Common myeloid progenitor, CD34-positive (primary cell): ENCODE results near the gene TRIO.

Experiments
- CTCF ChIA-PET: fragments of 350-600 bp; sonication (Branson Sonifier 250); formaldehyde crosslinking; loops from one replicate; lab custom pipeline; 2021; ENCODE audit warnings: antibody characterized with exemption; lab: Charles Lee
- POLR2A ChIA-PET: fragments of 350-600 bp; sonication (Branson Sonifier 250); formaldehyde crosslinking; loops from one replicate; lab custom pipeline; 2021; ENCODE audit warnings: antibody characterized with exemption; lab: Charles Lee
- DNase-seq, 3 donors: peaks; one replicate each; pipeline versions ENCODE4 v3.0.0 to v3.0.0-alpha.2; 2013
- H3K27ac ChIP-seq, 2 experiments: 1 replicate in 1 of 2; 2 replicates in 1 of 2; pipeline ENCODE4 v1.7.0; 2013; ENCODE audit warnings: inconsistent platforms in 2 of 2, low read length in 2 of 2, mild to moderate bottlenecking in 2 of 2, low read depth in 1 of 2, moderate library complexity in 1 of 2; ENCODE audit not compliant: severe bottlenecking in 2 of 2, insufficient read depth in 1 of 2, poor library complexity in 1 of 2
- H3K27me3 ChIP-seq, 5 experiments: replicated peaks in 2 of 5; 1 replicate in 3 of 5; 2 replicates in 2 of 5; pipeline versions ENCODE4 v1.6.1 to v1.7.0; 2013; ENCODE audit warnings: low read length in 4 of 5, mild to moderate bottlenecking in 2 of 5, moderate library complexity in 2 of 5, inconsistent platforms in 1 of 5; ENCODE audit not compliant: insufficient read depth in 5 of 5, control insufficient read depth in 4 of 5
- H3K36me3 ChIP-seq, 4 experiments: 1 replicate in 2 of 4; 2 replicates in 2 of 4; pipeline versions ENCODE4 v1.6.1 to v1.7.0; 2013; ENCODE audit warnings: low read length in 3 of 4, control low read depth in 1 of 4, mild to moderate bottlenecking in 1 of 4; ENCODE audit not compliant: control insufficient read depth in 4 of 4, insufficient read depth in 4 of 4
- H3K4me1 ChIP-seq, 4 experiments: 1 replicate in 3 of 4; 2 replicates in 1 of 4; pipeline versions ENCODE4 v1.6.1 to v1.7.1; 2013; ENCODE audit warnings: low read length in 3 of 4, mild to moderate bottlenecking in 3 of 4, control low read depth in 1 of 4, inconsistent platforms in 1 of 4, moderate library complexity in 1 of 4; ENCODE audit not compliant: control insufficient read depth in 4 of 4, insufficient read depth in 4 of 4; ENCODE audit errors: control extremely low read depth in 1 of 4
- H3K4me3 ChIP-seq, 7 experiments: 1 replicate in 4 of 7; 2 replicates in 3 of 7; pipeline versions ENCODE4 v1.5.1 to v1.7.0; 2013; ENCODE audit warnings: mild to moderate bottlenecking in 7 of 7, low read length in 6 of 7, moderate library complexity in 6 of 7, inconsistent platforms in 2 of 7, low read depth in 2 of 7, control low read depth in 1 of 7; ENCODE audit not compliant: insufficient read depth in 4 of 7, control insufficient read depth in 1 of 7; ENCODE audit errors: extremely low read depth in 1 of 7
- H3K9me3 ChIP-seq, 5 experiments: 1 replicate in 4 of 5; 2 replicates in 1 of 5; pipeline versions ENCODE4 v1.6.1 to v1.7.1; 2013; ENCODE audit warnings: low read length in 4 of 5, mild to moderate bottlenecking in 2 of 5, inconsistent platforms in 1 of 5, low read depth in 1 of 5, moderate library complexity in 1 of 5; ENCODE audit not compliant: control insufficient read depth in 4 of 5, insufficient read depth in 2 of 5; ENCODE audit errors: control extremely low read depth in 1 of 5
- WGBS: methylation state at CpG from one replicate; pipeline ENCODE4 v1.1.5; 2013; ENCODE audit not compliant: insufficient coverage; 5-methylcytosine and 5-hydroxymethylcytosine counted together

Gene TRIO

GRCh38 chr5:14330291-14330690 is 187.1 kb downstream of the TRIO start:
- DNase-seq: no peak
- H3K27me3 ChIP-seq: no peaks in the 10 kb centered on the region
- no peaks in the 10 kb centered on the region for H3K9me3 ChIP-seq
- H3K4me1 ChIP-seq: peaks cover 15 to 26% (median 16%) of the 10 kb centered on the region in 4 experiments
- CTCF ChIA-PET: no interaction called here
- H3K27ac ChIP-seq: no peak overlapping the region
- POLR2A ChIA-PET: no interaction called here
- WGBS: no CpG with 5 or more reads among the region's 2 CpGs
- H3K4me3 ChIP-seq: no peak overlapping the region
- H3K36me3 ChIP-seq: peaks cover 0 to 33% (median 10%) of the 10 kb centered on the region in 4 experiments

- Histone ChIP-seq H3K27ac (no peak overlapping the region), H3K36me3 (peaks cover 0 to 36% (median 9%) of the 10 kb centered on the region in 4 experiments), H3K9me3 (no peaks in the 10 kb centered on the region), H3K27me3 (no peaks in the 10 kb centered on the region), H3K4me1 (peaks cover 15 to 26% (median 16%) of the 10 kb centered on the region in 4 experiments), H3K4me3 (no peak overlapping the region)
- WGBS: 81% methylated on average over 3 of the region's 14 CpGs
- ChIA-PET CTCF (no interaction called here), POLR2A (no interaction called here)
- no peak for DNase-seq
Measured at GRCh38 chr5:14330729-14331385, 187.7 kb downstream of the TRIO start.

GRCh38 chr5:14331386-14331781 is 188.2 kb downstream of the TRIO start:
- no peaks in the 10 kb centered on the region for H3K27me3 ChIP-seq
- peaks cover 15 to 26% (median 16%) of the 10 kb centered on the region in 4 experiments for H3K4me1 ChIP-seq
- DNase-seq: peak; percentile 8 to 81 (median 74)
- H3K36me3 ChIP-seq: peaks cover 0 to 41% (median 9%) of the 10 kb centered on the region in 4 experiments
- WGBS: 7% methylated on average over 4 of the region's 4 CpGs
- no peaks in the 10 kb centered on the region for H3K9me3 ChIP-seq
- H3K4me3 ChIP-seq: no peak overlapping the region
- CTCF ChIA-PET: no interaction called here
- POLR2A ChIA-PET: no interaction called here
- H3K27ac ChIP-seq: no peak overlapping the region

- WGBS: 100% methylated on average over 4 of the region's 6 CpGs
- no peak for DNase-seq
- Histone ChIP-seq H3K27me3 (no peaks in the 10 kb centered on the region), H3K36me3 (peaks cover 0 to 48% (median 12%) of the 10 kb centered on the region in 4 experiments), H3K4me3 (no peak overlapping the region), H3K27ac (no peak overlapping the region), H3K4me1 (peaks cover 15 to 26% (median 16%) of the 10 kb centered on the region in 4 experiments), H3K9me3 (no peaks in the 10 kb centered on the region)
- CTCF ChIA-PET: interaction anchor here (1.3 kb wide), 1 partner anchor 16 kb away, joined by 3 read pairs; no protein-coding TSS in a partner anchor
- POLR2A ChIA-PET: no interaction called here
Measured at GRCh38 chr5:14332038-14332631, 189.0 kb downstream of the TRIO start.

GRCh38 chr5:14332746-14333145 is 189.6 kb downstream of the TRIO start:
- Histone ChIP-seq H3K9me3 (no peaks in the 10 kb centered on the region), H3K27me3 (no peaks in the 10 kb centered on the region), H3K4me1 (peaks cover 15 to 26% (median 16%) of the 10 kb centered on the region in 4 experiments), H3K36me3 (peaks cover 0 to 54% (median 18%) of the 10 kb centered on the region in 4 experiments), H3K4me3 (no peak overlapping the region), H3K27ac (no peak overlapping the region)
- ChIA-PET POLR2A (no interaction called here), CTCF (interaction anchor here (1.3 kb wide), 1 partner anchor 16 kb away, joined by 3 read pairs; no protein-coding TSS in a partner anchor)
- DNase-seq: no peak
- over 99% methylated on average over 10 of the region's 10 CpGs for WGBS

GRCh38 chr5:14337593-14337992 is 194.5 kb downstream of the TRIO start:
- WGBS: 96% methylated on average over 7 of the region's 7 CpGs
- POLR2A ChIA-PET: no interaction called here
- H3K27ac ChIP-seq: no peak overlapping the region
- peaks cover 2 to 11% (median 7%) of the 10 kb centered on the region in 4 experiments for H3K4me1 ChIP-seq
- DNase-seq: no peak
- CTCF ChIA-PET: interaction anchor here (1.3 to 3.2 kb wide), 3 partner anchors 14 to 17 kb away, joined by 4 to 14 read pairs (median 4); no protein-coding TSS in a partner anchor
- peaks cover 2 to 69% (median 26%) of the 10 kb centered on the region in 4 experiments for H3K36me3 ChIP-seq
- H3K27me3 ChIP-seq: no peaks in the 10 kb centered on the region
- no peaks in the 10 kb centered on the region for H3K9me3 ChIP-seq
- no peak overlapping the region for H3K4me3 ChIP-seq

- POLR2A ChIA-PET: no interaction called here
- Histone ChIP-seq H3K36me3 (peaks cover 5 to 58% (median 22%) of the 10 kb centered on the region in 4 experiments), H3K27me3 (no peaks in the 10 kb centered on the region), H3K27ac (no peak overlapping the region), H3K4me3 (no peak overlapping the region), H3K9me3 (no peaks in the 10 kb centered on the region), H3K4me1 (peaks cover 4 to 17% (median 7%) of the 10 kb centered on the region in 4 experiments)
- DNase-seq: no peak
- WGBS: 96% methylated on average over 10 of the region's 11 CpGs
- CTCF ChIA-PET: interaction anchor here (0.9 to 3.2 kb wide), 5 partner anchors 11 to 309 kb away, joined by 3 to 14 read pairs (median 4); no protein-coding TSS in a partner anchor
Measured at GRCh38 chr5:14339468-14339867, 196.3 kb downstream of the TRIO start.
